ENCODE measurements around the gene SERPINH1. TPM values are rescaled to one million over a fixed set of nuclear protein-coding genes. Genes with fewer than 3 reads are reported as not detected.

Gene SERPINH1
- total and polyA plus RNA-seq, 2 donors (not counting 1 experiment from before 2014, with no cell fraction given) = 3.0 to 5.7 TPM

DNA sequence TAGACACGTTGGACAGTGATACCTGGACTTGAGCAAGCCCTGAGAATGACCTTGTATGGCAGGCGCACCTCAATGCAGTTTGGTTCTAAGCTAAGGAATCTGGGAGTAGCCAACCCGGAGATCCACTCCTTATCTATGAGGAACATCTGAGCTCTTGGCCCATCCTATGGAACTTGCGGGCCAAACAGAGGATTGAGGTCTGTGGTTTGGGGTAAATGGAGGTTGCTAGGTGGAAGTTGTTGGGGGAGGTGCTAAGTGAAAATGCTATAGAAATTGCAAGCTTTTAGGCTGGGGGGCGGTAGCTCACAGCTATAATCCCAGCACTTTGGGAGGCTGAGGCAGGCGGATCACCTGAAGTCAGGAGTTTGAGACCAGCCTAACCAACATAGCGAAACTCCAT lies 45.2 kb upstream of the SERPINH1 start:
- Histone ChIP-seq H3K36me3 (replicated peaks in 1 of 2; ENCODE audit: control extremely low read depth in 1 of 2, control insufficient read depth in 1 of 2, extremely low read depth in 1 of 2, insufficient read depth in 2 of 2, low read length in 1 of 2) (no peaks in the 10 kb centered on the region), H4K20me1 (ENCODE audit: control insufficient read depth, insufficient read depth, low read length, poor library complexity, severe bottlenecking) (no peaks in the 10 kb centered on the region), H3K4me2 (replicated peaks; ENCODE audit: low read depth, low read length, poor library complexity, severe bottlenecking) (peak overlapping the region; percentile 70), H3K4me1 (ENCODE audit: control insufficient read depth in 2 of 2, insufficient read depth in 2 of 2, low read length in 2 of 2) (peaks cover 39 to 55% of the 10 kb centered on the region in 2 donors), H3K27ac (ENCODE audit: low read length in 2 of 2) (no peak overlapping the region), H3K79me2 (ENCODE audit: control insufficient read depth, insufficient read depth, low read length) (peaks cover 7% of the 10 kb centered on the region), H3K4me3 (ENCODE audit: control extremely low read depth in 1 of 5, extremely low read depth in 1 of 5, insufficient read depth in 1 of 5, low read depth in 2 of 5, low read length in 4 of 5) (peak overlapping the region in 2 of 5 experiments; percentile 2 to 25), H2AFZ (ENCODE audit: insufficient read depth, low read depth, low read length, poor library complexity, severe bottlenecking) (peak overlapping the region; percentile 67), H3K9ac (ENCODE audit: low read length) (peak overlapping the region; percentile 36), H3K27me3 (replicated peaks in 1 of 4; ENCODE audit: control extremely low read depth in 1 of 4, control insufficient read depth in 3 of 4, insufficient read depth in 4 of 4, low read length in 3 of 4) (no peaks in the 10 kb centered on the region), H3K9me3 (ENCODE audit: control extremely low read depth in 1 of 3, control insufficient read depth in 2 of 3, insufficient read depth in 1 of 3, low read length in 2 of 3) (peaks cover 0 to 8% (median 0%) of the 10 kb centered on the region in 3 donors)
- intact Hi-C loops (cut with micrococcal nuclease) = loop anchor here (1.0 kb wide), 1 partner anchor 9 kb away; no protein-coding TSS in a partner anchor
- peaks cover 63% of the 10 kb centered on the region for H3K4me1 Mint-ChIP-seq
- H3K9me3 Mint-ChIP-seq (ENCODE audit: insufficient read depth) = no peaks in the 10 kb centered on the region
- ATAC-seq (ENCODE audit: low read depth) (no peak), DNase-seq (no peak)
- H3K27ac Mint-ChIP-seq = peak overlapping the region; percentile 90
- TF ChIP-seq, protein P1, sequence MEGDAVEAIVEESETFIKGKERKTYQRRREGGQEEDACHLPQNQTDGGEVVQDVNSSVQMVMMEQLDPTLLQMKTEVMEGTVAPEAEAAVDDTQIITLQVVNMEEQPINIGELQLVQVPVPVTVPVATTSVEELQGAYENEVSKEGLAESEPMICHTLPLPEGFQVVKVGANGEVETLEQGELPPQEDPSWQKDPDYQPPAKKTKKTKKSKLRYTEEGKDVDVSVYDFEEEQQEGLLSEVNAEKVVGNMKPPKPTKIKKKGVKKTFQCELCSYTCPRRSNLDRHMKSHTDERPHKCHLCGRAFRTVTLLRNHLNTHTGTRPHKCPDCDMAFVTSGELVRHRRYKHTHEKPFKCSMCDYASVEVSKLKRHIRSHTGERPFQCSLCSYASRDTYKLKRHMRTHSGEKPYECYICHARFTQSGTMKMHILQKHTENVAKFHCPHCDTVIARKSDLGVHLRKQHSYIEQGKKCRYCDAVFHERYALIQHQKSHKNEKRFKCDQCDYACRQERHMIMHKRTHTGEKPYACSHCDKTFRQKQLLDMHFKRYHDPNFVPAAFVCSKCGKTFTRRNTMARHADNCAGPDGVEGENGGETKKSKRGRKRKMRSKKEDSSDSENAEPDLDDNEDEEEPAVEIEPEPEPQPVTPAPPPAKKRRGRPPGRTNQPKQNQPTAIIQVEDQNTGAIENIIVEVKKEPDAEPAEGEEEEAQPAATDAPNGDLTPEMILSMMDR (IDR thresholded peaks at IDR 0.05) = no peak
- TF ChIP-seq EZH2 (IDR thresholded peaks at IDR 0.05; ENCODE audit: borderline replicate concordance, insufficient read depth, low read depth, low read length, poor library complexity, severe bottlenecking) = no peak
- CTCF ChIA-PET = interaction anchor here (0.7 to 1.2 kb wide), 2 partner anchors 14 to 73 kb away, joined by 3 read pairs; no protein-coding TSS in a partner anchor
- POLR2A ChIA-PET = interaction anchor here (0.6 kb wide), 2 partner anchors 9 to 16 kb away, joined by 3 to 5 read pairs; no protein-coding TSS in a partner anchor
- H3K27me3 Mint-ChIP-seq = no peaks in the 10 kb centered on the region
- WGBS (ENCODE audit: insufficient coverage) = 93% methylated on average over 4 of the region's 7 CpGs
- peak overlapping the region; percentile 81 for H3K4me3 Mint-ChIP-seq

DNA sequence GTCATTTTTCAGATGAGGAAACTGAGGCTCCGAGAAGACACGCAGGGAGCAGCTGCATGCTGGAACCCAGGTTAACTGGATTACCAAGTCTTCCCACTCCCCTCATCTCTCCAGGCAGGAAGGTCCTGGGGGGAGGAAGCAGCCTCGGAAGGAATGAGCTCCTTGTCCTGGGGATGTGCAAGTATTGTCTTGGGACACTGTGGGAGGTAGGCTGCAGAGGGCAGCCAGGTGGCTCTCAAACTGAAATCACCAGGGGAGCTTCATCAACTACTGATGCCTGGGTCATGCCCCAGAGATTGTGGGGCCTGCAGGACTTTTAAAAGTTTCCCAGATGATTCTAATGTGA lies 43.9 kb upstream of the SERPINH1 start:
- Mint-ChIP-seq H3K27me3 (no peaks in the 10 kb centered on the region), H3K4me1 (peaks cover 64% of the 10 kb centered on the region), H3K27ac (peak overlapping the region; percentile 67), H3K4me3 (peak overlapping the region; percentile 21), H3K9me3 (ENCODE audit: insufficient read depth) (no peaks in the 10 kb centered on the region)
- peak overlapping the region; percentile 13 to 53 for H3K27ac ChIP-seq (ENCODE audit: low read length in 2 of 2)
- peaks cover 7% of the 10 kb centered on the region for H3K79me2 ChIP-seq (ENCODE audit: control insufficient read depth, insufficient read depth, low read length)
- no peak overlapping the region for H3K9ac ChIP-seq (ENCODE audit: low read length)
- TF ChIP-seq EZH2 (IDR thresholded peaks at IDR 0.05; ENCODE audit: borderline replicate concordance, insufficient read depth, low read depth, low read length, poor library complexity, severe bottlenecking) = no peak
- TF ChIP-seq, protein P1 (IDR thresholded peaks at IDR 0.05) = no peak
- peaks cover 44 to 60% of the 10 kb centered on the region in 2 donors for H3K4me1 ChIP-seq (ENCODE audit: control insufficient read depth in 2 of 2, insufficient read depth in 2 of 2, low read length in 2 of 2)
- H3K4me3 ChIP-seq (ENCODE audit: control extremely low read depth in 1 of 5, extremely low read depth in 1 of 5, insufficient read depth in 1 of 5, low read depth in 2 of 5, low read length in 4 of 5) = no peak overlapping the region
- H3K27me3 ChIP-seq (replicated peaks in 1 of 4; ENCODE audit: control extremely low read depth in 1 of 4, control insufficient read depth in 3 of 4, insufficient read depth in 4 of 4, low read length in 3 of 4) = peaks cover 0 to 4% (median 0%) of the 10 kb centered on the region in 4 experiments
- H3K36me3 ChIP-seq (replicated peaks in 1 of 2; ENCODE audit: control extremely low read depth in 1 of 2, control insufficient read depth in 1 of 2, extremely low read depth in 1 of 2, insufficient read depth in 2 of 2, low read length in 1 of 2) = no peaks in the 10 kb centered on the region
- intact Hi-C loops (cut with micrococcal nuclease) = no loop called here
- ATAC-seq (ENCODE audit: low read depth) (no peak), DNase-seq (no peak)
- ChIA-PET POLR2A (interaction anchor here (1.7 kb wide), 1 partner anchor 10 kb away, joined by 9 read pairs; no protein-coding TSS in a partner anchor), CTCF (interaction anchor here (1.6 to 7.0 kb wide), 3 partner anchors 14 to 73 kb away, joined by 4 to 51 read pairs (median 11); no protein-coding TSS in a partner anchor)
- peak overlapping the region; percentile 70 for H3K4me2 ChIP-seq (replicated peaks; ENCODE audit: low read depth, low read length, poor library complexity, severe bottlenecking)
- H4K20me1 ChIP-seq (ENCODE audit: control insufficient read depth, insufficient read depth, low read length, poor library complexity, severe bottlenecking) = no peaks in the 10 kb centered on the region
- H3K9me3 ChIP-seq (ENCODE audit: control extremely low read depth in 1 of 3, control insufficient read depth in 2 of 3, insufficient read depth in 1 of 3, low read length in 2 of 3) = peaks cover 0 to 8% (median 0%) of the 10 kb centered on the region in 3 donors
- H2AFZ ChIP-seq (ENCODE audit: insufficient read depth, low read depth, low read length, poor library complexity, severe bottlenecking) = no peak overlapping the region
- 67% methylated on average over 1 of the region's 3 CpGs for WGBS (ENCODE audit: insufficient coverage)
